CD4-positive, alpha-beta T cell treated with Interleukin-2 at 100 ng/mL for 4 hours (primary cell): ENCODE measurements around the gene COMMD4.
A peak's percentile ranks its signal among the peaks of the same experiment; 100 is the strongest.
"Not testable (repeated sequence)": the region's sequence is repeated elsewhere in the genome, so short reads cannot be mapped to it uniquely, and the experiment has no call there.

Experiments
- DNase-seq: peaks from one replicate; pipeline ENCODE4 v3.0.0-alpha.2; 2020; ENCODE audit warnings: low spot score

Gene COMMD4

GRCh38 chr15:75332093-75332492 lies 3.8 kb upstream of the COMMD4 start:
- not testable (repeated sequence) for DNase-seq

- not testable (repeated sequence) for DNase-seq
Measured at GRCh38 chr15:75333654-75334419, 2.0 kb upstream of the COMMD4 start.

- no peak for DNase-seq
Measured at GRCh38 chr15:75335313-75335704, 554 bp upstream of the COMMD4 start.

- DNase-seq: no peak
Measured at GRCh38 chr15:75338661-75339240, 2.9 kb downstream of the COMMD4 start.

GRCh38 chr15:75339531-75340240 lies 3.8 kb downstream of the COMMD4 start:
- no peak for DNase-seq

GRCh38 chr15:75342221-75342620 lies 6.4 kb downstream of the COMMD4 start:
- no peak for DNase-seq

- not testable (repeated sequence) for DNase-seq
Measured at GRCh38 chr15:75343953-75344352, 8.1 kb downstream of the COMMD4 start.

- DNase-seq: no peak
Measured at GRCh38 chr15:75346796-75347221, 10.9 kb downstream of the COMMD4 start, which contains the start of gene NEIL1. TSS of gene NEIL1 (plus strand) at chr15:75347039. CDS start at chr15:75348906, 1,867 bp downstream.

GRCh38 chr15:75347222-75348033 lies 11.6 kb downstream of the COMMD4 start:
- DNase-seq: peak; percentile 45

- no peak for DNase-seq
Measured at GRCh38 chr15:75348034-75348561, 12.2 kb downstream of the COMMD4 start.

GRCh38 chr15:75348562-75349350 lies 12.9 kb downstream of the COMMD4 start:
- DNase-seq: no peak

- not testable (repeated sequence) for DNase-seq
Measured at GRCh38 chr15:75349351-75349669, 13.4 kb downstream of the COMMD4 start.

- peak; percentile 72 for DNase-seq
Measured at GRCh38 chr15:75349851-75350588, 14.2 kb downstream of the COMMD4 start.

- DNase-seq: no peak
Measured at GRCh38 chr15:75350601-75351361, 14.9 kb downstream of the COMMD4 start.

- no peak for DNase-seq
Measured at GRCh38 chr15:75352186-75353080, 16.6 kb downstream of the COMMD4 start.

- DNase-seq: no peak
Measured at GRCh38 chr15:75353604-75354003, 17.7 kb downstream of the COMMD4 start.

GRCh38 chr15:75354454-75354853 lies 18.6 kb downstream of the COMMD4 start:
- no peak for DNase-seq

- DNase-seq: no peak
Measured at GRCh38 chr15:75355369-75355768, 19.5 kb downstream of the COMMD4 start.

GRCh38 chr15:75356006-75356405 lies 20.1 kb downstream of the COMMD4 start:
- no peak for DNase-seq
